Transverse colon (tissue), 4 donors: ENCODE data around the gene DPH1.

Experiments used
- EP300 ChIP-seq: sonication (generic); formaldehyde crosslinking; IDR thresholded peaks from one replicate; pipeline ENCODE4 v1.6.1; 2017; ENCODE audit warnings: antibody characterized with exemption, low read depth
- POLR2A ChIP-seq: fragments of 450-650 bp; IDR thresholded peaks from one replicate; pipeline ENCODE4 v1.6.1; 2016; ENCODE audit warnings: antibody characterized with exemption, mild to moderate bottlenecking, moderate library complexity
- POLR2AphosphoS5 ChIP-seq, 3 donors: sonication (generic); formaldehyde crosslinking; IDR thresholded peaks; one replicate each; pipeline ENCODE4 v1.6.1; 2016; ENCODE audit warnings: antibody characterized with exemption in 3 of 3
- TF ChIP-seq, protein P1 (sequence below), 5 experiments: fragments of 200-600 bp in 3 of 5; fragments of 450-650 bp in 2 of 5; sonication (generic) in 3 of 5; IDR thresholded peaks; 1 replicate in 2 of 5; 2 replicates in 3 of 5; pipeline ENCODE4 v1.5.1; 2016 to 2017; ENCODE audit warnings: antibody characterized with exemption in 5 of 5, inconsistent platforms in 3 of 5, mild to moderate bottlenecking in 2 of 5, moderate library complexity in 1 of 5

- TF ChIP-seq, protein P1, sequence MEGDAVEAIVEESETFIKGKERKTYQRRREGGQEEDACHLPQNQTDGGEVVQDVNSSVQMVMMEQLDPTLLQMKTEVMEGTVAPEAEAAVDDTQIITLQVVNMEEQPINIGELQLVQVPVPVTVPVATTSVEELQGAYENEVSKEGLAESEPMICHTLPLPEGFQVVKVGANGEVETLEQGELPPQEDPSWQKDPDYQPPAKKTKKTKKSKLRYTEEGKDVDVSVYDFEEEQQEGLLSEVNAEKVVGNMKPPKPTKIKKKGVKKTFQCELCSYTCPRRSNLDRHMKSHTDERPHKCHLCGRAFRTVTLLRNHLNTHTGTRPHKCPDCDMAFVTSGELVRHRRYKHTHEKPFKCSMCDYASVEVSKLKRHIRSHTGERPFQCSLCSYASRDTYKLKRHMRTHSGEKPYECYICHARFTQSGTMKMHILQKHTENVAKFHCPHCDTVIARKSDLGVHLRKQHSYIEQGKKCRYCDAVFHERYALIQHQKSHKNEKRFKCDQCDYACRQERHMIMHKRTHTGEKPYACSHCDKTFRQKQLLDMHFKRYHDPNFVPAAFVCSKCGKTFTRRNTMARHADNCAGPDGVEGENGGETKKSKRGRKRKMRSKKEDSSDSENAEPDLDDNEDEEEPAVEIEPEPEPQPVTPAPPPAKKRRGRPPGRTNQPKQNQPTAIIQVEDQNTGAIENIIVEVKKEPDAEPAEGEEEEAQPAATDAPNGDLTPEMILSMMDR (IDR thresholded peaks at IDR 0.05), result no peak
- TF ChIP-seq EP300, result no peak
- TF ChIP-seq POLR2AphosphoS5 (IDR thresholded peaks at IDR 0.05), result no peak
- TF ChIP-seq POLR2A, result no peak
Observed at GRCh38 chr17:2037155-2037554, 7.2 kb downstream of the DPH1 start.
